OCI-LY3 (cell line): ENCODE results near the gene PRM3.

Source experiments
- H2AFZ ChIP-seq: fragments of 200-600, 300-600 bp; shearing (Covaris generic); 2 replicates; pipeline ENCODE4 v1.6.0; 2014; ENCODE audit warnings: antibody characterized with exemption, low read depth, low read length
- H3K27ac ChIP-seq: fragments of 200-600, 300-600 bp; sonication (generic); 2 replicates; pipeline ENCODE4 v1.5.1; 2014; ENCODE audit warnings: mild to moderate bottlenecking, low read length, moderate library complexity, mixed read lengths
- H3K27me3 ChIP-seq: fragments of 200-600, 300-600 bp; sonication (generic); 2 replicates; pipeline ENCODE4 v1.6.1; 2014; ENCODE audit warnings: low read depth, low read length, mixed read lengths
- H3K36me3 ChIP-seq: fragments of 200-600, 300-600 bp; sonication (generic); replicated peaks from 2 replicates; pipeline ENCODE3; 2014; ENCODE audit warnings: low read depth, low read length, mixed read lengths
- H3K4me1 ChIP-seq: fragments of 300-600, 200-600 bp; sonication (generic); 2 replicates; pipeline ENCODE4 v1.6.1; 2014; ENCODE audit warnings: low read length, mixed read lengths
- H3K4me2 ChIP-seq: fragments of 200-600, 300-600 bp; sonication (generic); 2 replicates; pipeline ENCODE4 v1.6.1; 2014; ENCODE audit warnings: low read length, mixed read lengths
- H3K4me3 ChIP-seq: fragments of 300-600, 200-600 bp; sonication (generic); 2 replicates; pipeline ENCODE4 v1.5.1; 2014; ENCODE audit warnings: antibody characterized with exemption, mild to moderate bottlenecking, low read length, moderate library complexity
- H3K79me2 ChIP-seq: fragments of 300-600, 200-600 bp; shearing (Covaris generic); 2 replicates; pipeline ENCODE4 v1.6.1; 2014; ENCODE audit warnings: mild to moderate bottlenecking, low read length, mixed read lengths
- H3K9ac ChIP-seq: fragments of 300-600, 200-600 bp; shearing (Covaris generic); 2 replicates; pipeline ENCODE4 v1.6.0; 2014; ENCODE audit warnings: mild to moderate bottlenecking, low read length, moderate library complexity
- H3K9me3 ChIP-seq: fragments of 200-600, 300-600 bp; shearing (Covaris generic); 2 replicates; pipeline ENCODE4 v1.6.1; 2014; ENCODE audit warnings: low read length, mixed read lengths; ENCODE audit not compliant: insufficient read depth
- H4K20me1 ChIP-seq: fragments of 200-600, 300-600 bp; sonication (generic); 2 replicates; pipeline ENCODE4 v1.6.1; 2016; ENCODE audit warnings: low read length, mixed read lengths; ENCODE audit not compliant: insufficient read depth
- EZH2phosphoT487 ChIP-seq: fragments of 200-600 bp; shearing (Covaris generic); IDR thresholded peaks from 2 replicates; pipeline ENCODE4 v1.6.1; 2018; ENCODE audit warnings: antibody characterized with exemption, mixed run types, low read depth
- TF ChIP-seq, protein P1 (sequence below): fragments of 200-600, 300-600 bp; sonication (generic); IDR thresholded peaks from 2 replicates; pipeline ENCODE4 v1.5.1; 2014; ENCODE audit warnings: antibody characterized with exemption, low read length, low read depth

The PRM3 gene

DNA sequence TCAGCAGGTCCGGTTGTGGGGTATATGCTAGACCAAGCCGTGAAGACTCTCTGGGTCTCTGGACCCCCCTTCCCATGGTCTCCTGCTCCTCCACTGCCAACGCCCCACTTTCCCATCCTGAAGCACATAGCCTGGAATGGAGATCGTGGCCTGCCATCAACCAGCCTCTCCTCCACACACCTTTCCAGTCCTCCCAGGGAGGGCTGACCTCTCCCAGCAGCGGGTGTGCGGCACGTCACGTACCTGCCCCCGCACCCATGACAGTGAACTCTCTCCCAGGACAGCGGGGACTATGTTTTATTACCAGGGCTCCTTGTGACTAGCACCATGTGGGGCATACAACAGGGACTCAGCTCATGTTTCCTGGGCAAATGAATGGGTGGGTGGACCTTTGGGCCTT is 1.8 kb downstream of the PRM3 start:
- Histone ChIP-seq H3K4me2 (no peak overlapping the region), H4K20me1 (no peaks in the 10 kb centered on the region), H3K27me3 (peaks cover 6% of the 10 kb centered on the region), H3K4me1 (no peaks in the 10 kb centered on the region), H3K9ac (no peak overlapping the region), H3K27ac (no peak overlapping the region), H3K79me2 (no peaks in the 10 kb centered on the region), H2AFZ (no peak overlapping the region), H3K36me3 (no peaks in the 10 kb centered on the region), H3K4me3 (no peak overlapping the region), H3K9me3 (no peaks in the 10 kb centered on the region)
- TF ChIP-seq, protein P1, sequence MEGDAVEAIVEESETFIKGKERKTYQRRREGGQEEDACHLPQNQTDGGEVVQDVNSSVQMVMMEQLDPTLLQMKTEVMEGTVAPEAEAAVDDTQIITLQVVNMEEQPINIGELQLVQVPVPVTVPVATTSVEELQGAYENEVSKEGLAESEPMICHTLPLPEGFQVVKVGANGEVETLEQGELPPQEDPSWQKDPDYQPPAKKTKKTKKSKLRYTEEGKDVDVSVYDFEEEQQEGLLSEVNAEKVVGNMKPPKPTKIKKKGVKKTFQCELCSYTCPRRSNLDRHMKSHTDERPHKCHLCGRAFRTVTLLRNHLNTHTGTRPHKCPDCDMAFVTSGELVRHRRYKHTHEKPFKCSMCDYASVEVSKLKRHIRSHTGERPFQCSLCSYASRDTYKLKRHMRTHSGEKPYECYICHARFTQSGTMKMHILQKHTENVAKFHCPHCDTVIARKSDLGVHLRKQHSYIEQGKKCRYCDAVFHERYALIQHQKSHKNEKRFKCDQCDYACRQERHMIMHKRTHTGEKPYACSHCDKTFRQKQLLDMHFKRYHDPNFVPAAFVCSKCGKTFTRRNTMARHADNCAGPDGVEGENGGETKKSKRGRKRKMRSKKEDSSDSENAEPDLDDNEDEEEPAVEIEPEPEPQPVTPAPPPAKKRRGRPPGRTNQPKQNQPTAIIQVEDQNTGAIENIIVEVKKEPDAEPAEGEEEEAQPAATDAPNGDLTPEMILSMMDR = no peak
- no peak for TF ChIP-seq EZH2phosphoT487

DNA sequence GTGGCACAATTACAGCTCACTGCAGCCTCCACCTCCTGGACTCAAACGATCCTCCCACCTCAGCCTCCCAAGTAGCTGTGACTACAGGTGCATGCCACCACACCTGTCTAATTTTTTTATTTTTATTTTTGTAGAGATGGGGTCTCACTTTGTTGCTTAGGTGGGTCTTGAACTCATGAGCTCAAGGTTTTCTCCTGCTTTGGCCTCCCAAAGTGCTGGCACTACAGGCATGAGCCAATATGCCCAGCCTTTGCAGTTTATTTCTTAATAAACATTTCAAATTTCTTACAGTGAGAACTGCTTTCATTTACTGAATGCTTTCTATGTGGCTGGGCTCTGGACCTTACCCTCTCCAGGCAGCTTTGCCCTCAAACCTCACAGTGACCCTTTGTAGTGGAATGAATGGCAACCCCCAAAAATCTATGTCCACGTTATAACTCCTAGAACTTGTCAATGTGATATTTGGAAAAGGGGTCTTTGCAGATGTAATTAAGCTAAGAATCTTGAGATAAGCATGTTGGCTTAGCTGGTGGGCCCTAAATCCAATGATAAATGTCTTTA is 2.7 kb downstream of the PRM3 start:
- Histone ChIP-seq H3K4me1 (no peaks in the 10 kb centered on the region), H3K27ac (no peak overlapping the region), H3K4me3 (no peak overlapping the region), H3K36me3 (no peaks in the 10 kb centered on the region), H3K27me3 (peaks cover 6% of the 10 kb centered on the region), H3K9ac (no peak overlapping the region), H3K9me3 (no peaks in the 10 kb centered on the region), H3K79me2 (no peaks in the 10 kb centered on the region), H4K20me1 (no peaks in the 10 kb centered on the region), H2AFZ (no peak overlapping the region), H3K4me2 (no peak overlapping the region)
- no peak for TF ChIP-seq EZH2phosphoT487
- TF ChIP-seq, protein P1 = no peak

DNA sequence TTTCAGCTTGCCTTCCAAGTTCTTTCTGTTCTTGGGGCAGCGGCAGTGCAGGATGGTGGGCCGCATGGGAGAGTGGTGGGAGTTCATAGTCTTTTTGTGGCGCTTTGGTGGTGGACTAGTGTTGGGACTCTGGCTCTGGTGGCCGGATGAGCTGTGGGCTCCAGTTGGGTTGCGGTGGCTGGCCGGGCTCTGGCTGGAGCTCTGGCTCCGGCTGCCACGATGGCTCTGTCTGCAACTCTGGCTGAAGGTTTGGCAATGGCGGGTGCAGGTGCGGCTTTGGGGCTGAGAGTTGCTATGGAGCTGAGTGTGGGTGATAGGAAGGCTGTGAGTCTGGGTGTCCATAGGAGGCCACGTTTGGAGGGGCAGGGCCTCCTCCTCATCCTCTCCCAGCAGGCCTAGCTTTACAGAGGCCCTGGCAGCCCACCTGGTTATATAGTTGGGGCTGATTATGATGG is 4.5 kb downstream of the PRM3 start, which contains the start of gene TNP2:
Gene TNP2, minus strand, starts transcription at position 405 of the 455 bp plus-strand sequence. Its CDS starts 63 bp downstream, at position 342.
- TF ChIP-seq, protein P1 = no peak
- TF ChIP-seq EZH2phosphoT487 = no peak
- Histone ChIP-seq H3K9me3 (no peaks in the 10 kb centered on the region), H3K27me3 (peaks cover 3% of the 10 kb centered on the region; the same call in 1 of the 2 replicates), H3K4me1 (peaks cover 9% of the 10 kb centered on the region), H3K4me2 (no peak within 1 kb of the TSS), H2AFZ (no peak within 1 kb of the TSS), H3K4me3 (no peak within 1 kb of the TSS), H3K27ac (no peak within 1 kb of the TSS), H3K36me3 (no peaks in the 10 kb centered on the region), H3K79me2 (no peaks in the 10 kb centered on the region), H3K9ac (no peak within 1 kb of the TSS), H4K20me1 (no peaks in the 10 kb centered on the region)

DNA sequence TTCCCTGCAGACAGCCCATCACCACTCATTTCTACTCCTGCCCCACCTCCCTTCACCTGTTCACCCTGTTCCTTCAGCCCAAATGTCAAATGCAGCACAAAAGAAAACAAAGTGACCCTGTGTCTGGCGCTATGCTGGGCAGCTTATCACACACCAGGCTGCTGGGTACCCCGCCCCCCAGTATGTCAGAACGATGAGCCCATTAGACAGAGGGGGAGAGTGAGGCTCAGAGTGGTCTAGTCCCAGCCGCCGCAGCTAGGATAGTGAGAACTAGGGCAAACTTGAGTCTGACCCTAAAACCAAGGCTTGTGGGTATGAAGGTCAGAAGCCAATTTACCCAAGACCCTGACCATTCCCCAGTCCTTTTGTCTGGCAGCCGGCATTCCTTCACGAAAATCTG is 8.3 kb downstream of the PRM3 start:
- no peaks in the 10 kb centered on the region for H3K36me3 ChIP-seq
- H4K20me1 ChIP-seq = no peaks in the 10 kb centered on the region
- H3K4me2 ChIP-seq = no peak overlapping the region
- peaks cover 9% of the 10 kb centered on the region; the same call in 1 of the 2 replicates for H3K27me3 ChIP-seq
- no peak overlapping the region for H3K27ac ChIP-seq
- no peak for TF ChIP-seq EZH2phosphoT487
- TF ChIP-seq, protein P1 = no peak
- no peak overlapping the region for H3K9ac ChIP-seq
- no peaks in the 10 kb centered on the region for H3K9me3 ChIP-seq
- no peak overlapping the region for H2AFZ ChIP-seq
- peaks cover 14% of the 10 kb centered on the region for H3K4me1 ChIP-seq
- no peaks in the 10 kb centered on the region for H3K79me2 ChIP-seq
- H3K4me3 ChIP-seq = no peak overlapping the region
